Mesodermal cell (in vitro differentiated cells): ENCODE measurements around the gene PPFIA1.

ENCODE experiments used
- H3K27ac ChIP-seq: 2 replicates; pipeline ENCODE4 v1.7.0; 2013; ENCODE audit warnings: mild to moderate bottlenecking, low read depth, low read length, moderate library complexity; ENCODE audit not compliant: severe bottlenecking
- H3K36me3 ChIP-seq: 2 replicates; pipeline ENCODE4 v1.7.1; 2013; ENCODE audit warnings: mild to moderate bottlenecking, low read length, moderate library complexity; ENCODE audit not compliant: control insufficient read depth, insufficient read depth
- H3K4me1 ChIP-seq: one replicate; pipeline ENCODE4 v1.7.1; 2013; ENCODE audit warnings: mild to moderate bottlenecking, low read length; ENCODE audit not compliant: insufficient read depth, control insufficient read depth, poor library complexity, severe bottlenecking
- H3K4me3 ChIP-seq: 2 replicates; pipeline ENCODE4 v1.7.0; 2013; ENCODE audit warnings: low read length, control low read depth, mild to moderate bottlenecking; ENCODE audit not compliant: insufficient read depth, poor library complexity, severe bottlenecking; ENCODE audit errors: extremely low read depth
- H3K9me3 ChIP-seq: 2 replicates; pipeline ENCODE4 v1.7.1; 2013; ENCODE audit warnings: mild to moderate bottlenecking, low read length, moderate library complexity; ENCODE audit not compliant: control insufficient read depth
- WGBS, 2 experiments: methylation state at CpG; one replicate each; pipeline ENCODE4 v1.1.5; 2013; ENCODE audit warnings: missing lambda C conversion rate in 2 of 2; ENCODE audit not compliant: insufficient coverage in 2 of 2; 5-methylcytosine and 5-hydroxymethylcytosine counted together

The PPFIA1 gene

GRCh38 chr11:70432580-70432979, 162.1 kb downstream of the PPFIA1 start:
- H3K4me1 ChIP-seq = peaks cover 4% of the 10 kb centered on the region
- H3K4me3 ChIP-seq = no peak overlapping the region
- WGBS, 2 experiments = 89 to 97% methylated on average over 12 to 15 of the region's 15 CpGs
- no peak overlapping the region for H3K27ac ChIP-seq
- H3K9me3 ChIP-seq = no peaks in the 10 kb centered on the region
- peaks cover 98% of the 10 kb centered on the region for H3K36me3 ChIP-seq

- Histone ChIP-seq H3K4me3 (no peak overlapping the region), H3K36me3 (peaks cover 97% of the 10 kb centered on the region), H3K9me3 (no peaks in the 10 kb centered on the region), H3K27ac (no peak overlapping the region), H3K4me1 (peaks cover 4% of the 10 kb centered on the region)
- WGBS, 2 experiments = 95 to 98% methylated on average over 20 of the region's 20 CpGs
Observed at GRCh38 chr11:70433038-70433437, 162.5 kb downstream of the PPFIA1 start.

GRCh38 chr11:70433526-70433925, 163.0 kb downstream of the PPFIA1 start:
- H3K4me3 ChIP-seq = no peak overlapping the region
- 96 to 98% methylated on average over 10 to 13 of the region's 13 CpGs for WGBS, 2 experiments
- peaks cover 4% of the 10 kb centered on the region for H3K4me1 ChIP-seq
- no peak overlapping the region for H3K27ac ChIP-seq
- no peaks in the 10 kb centered on the region for H3K9me3 ChIP-seq
- H3K36me3 ChIP-seq = peaks cover 96% of the 10 kb centered on the region
